HUES64 (cell line): ENCODE data around the gene BMPR1A.
"Not testable (repeated sequence)": the region's sequence is repeated elsewhere in the genome, so short reads cannot be mapped to it uniquely, and the experiment has no call there.

Experiments
- H3K27ac ChIP-seq: 2 replicates; pipeline ENCODE4 v1.7.0; 2013; ENCODE audit warnings: low read depth, low read length, inconsistent platforms
- H3K27me3 ChIP-seq: 2 replicates; pipeline ENCODE4 v1.6.1; 2013; ENCODE audit warnings: mild to moderate bottlenecking, low read length; ENCODE audit not compliant: insufficient read depth
- H3K36me3 ChIP-seq: 2 replicates; pipeline ENCODE4 v1.6.1; 2013; ENCODE audit warnings: mild to moderate bottlenecking, low read length; ENCODE audit not compliant: insufficient read depth
- H3K4me1 ChIP-seq: 2 replicates; pipeline ENCODE4 v1.6.1; 2013; ENCODE audit warnings: mild to moderate bottlenecking, low read length, moderate library complexity; ENCODE audit not compliant: insufficient read depth
- H3K4me3 ChIP-seq: 2 replicates; pipeline ENCODE4 v1.5.1; 2013; ENCODE audit warnings: mild to moderate bottlenecking, low read length, moderate library complexity
- H3K9ac ChIP-seq: 2 replicates; pipeline ENCODE4 v1.6.1; 2013; ENCODE audit warnings: mild to moderate bottlenecking, low read depth, low read length
- H3K9me3 ChIP-seq: 2 replicates; pipeline ENCODE4 v1.6.1; 2013; ENCODE audit warnings: low read depth, low read length; ENCODE audit not compliant: insufficient read depth
- WGBS: fragments of 150-250, 120-280 bp; methylation state at CpG from one replicate; pipeline ENCODE4 v1.1.7; 2013; ENCODE audit warnings: missing lambda C conversion rate; 5-methylcytosine and 5-hydroxymethylcytosine counted together

Gene BMPR1A

DNA sequence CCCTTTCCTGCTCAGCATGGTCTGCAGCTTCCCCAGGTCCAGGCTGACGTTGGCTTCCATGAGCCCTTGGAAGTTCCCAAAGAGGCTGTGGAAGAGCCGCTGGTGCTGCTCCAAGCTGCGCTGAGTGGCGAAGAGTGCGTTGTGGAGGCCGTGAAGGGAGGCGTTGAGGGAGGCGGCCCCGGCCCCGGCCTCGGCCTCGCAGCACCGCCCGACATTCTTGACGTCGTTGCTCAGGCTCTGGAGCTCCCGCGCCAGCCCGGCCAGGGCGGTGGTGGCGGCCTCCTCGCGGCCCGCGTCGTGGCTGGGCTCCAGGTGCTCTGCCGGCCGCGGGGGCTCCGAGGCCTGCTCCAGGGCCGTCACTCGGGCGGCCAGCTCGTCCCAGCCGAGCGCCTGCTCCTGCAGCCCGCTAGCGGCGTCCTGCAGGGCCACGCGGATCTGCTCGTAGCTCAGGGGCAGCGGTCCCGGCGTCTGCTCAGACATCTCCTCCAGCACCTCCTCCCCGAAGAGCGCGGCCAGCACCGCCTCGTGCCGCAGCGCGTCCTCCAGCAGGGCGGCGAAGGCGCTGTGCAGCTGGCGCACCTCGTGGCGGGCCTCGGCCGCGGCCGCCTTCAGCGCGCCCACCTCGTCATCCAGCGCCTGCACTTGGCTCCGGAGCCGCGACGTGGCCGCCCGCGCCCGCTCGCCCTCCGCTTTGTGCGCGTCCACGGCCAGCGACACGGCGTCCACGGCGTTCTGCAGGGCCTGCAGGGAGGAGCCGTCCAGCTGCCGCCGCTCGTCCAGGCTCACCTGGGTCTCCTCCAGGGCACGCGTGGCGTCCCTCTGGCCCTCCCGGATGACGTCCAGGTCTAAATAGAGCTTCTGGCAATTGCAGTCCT is 186.3 kb downstream of the BMPR1A start:
- peaks cover 3% of the 10 kb centered on the region for H3K4me1 ChIP-seq
- H3K27me3 ChIP-seq = no peaks in the 10 kb centered on the region
- WGBS = 97% methylated on average over 94 of the region's 94 CpGs

DNA sequence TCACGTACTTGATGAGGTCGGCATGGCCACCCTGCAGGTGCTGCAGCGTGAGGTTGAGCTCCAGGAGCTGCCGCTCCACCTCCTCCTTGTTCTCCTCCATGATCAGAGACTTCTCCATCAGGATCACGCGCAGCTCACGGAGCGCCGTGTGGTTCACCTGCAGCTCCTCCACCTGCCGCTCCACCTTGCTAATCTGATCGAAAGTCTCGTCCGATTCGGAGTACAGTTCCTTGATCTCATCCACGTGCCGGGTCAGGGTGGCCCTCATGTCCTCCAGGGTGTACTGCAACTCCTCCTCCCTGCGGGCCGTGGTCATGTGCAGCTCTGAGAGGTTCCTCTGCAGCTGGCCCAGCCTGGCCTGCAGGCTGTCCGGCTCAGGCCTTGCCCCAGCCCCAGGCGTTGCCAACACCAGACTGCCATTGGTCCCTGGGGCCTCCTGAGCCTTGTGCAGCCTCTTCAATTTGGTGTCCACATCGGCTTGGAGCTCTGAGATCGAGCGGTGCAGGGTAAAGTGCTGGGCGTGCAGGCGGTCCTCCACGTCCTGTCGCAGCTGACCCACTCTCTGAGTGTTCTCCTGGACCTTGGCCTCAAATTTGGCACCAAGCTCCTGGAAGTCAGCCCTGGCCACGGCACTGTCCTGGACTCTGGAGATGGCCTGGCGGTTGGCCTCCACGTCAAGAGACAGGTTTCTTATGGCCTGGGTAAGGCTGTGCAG is 187.1 kb downstream of the BMPR1A start:
- H3K27ac ChIP-seq = no peak overlapping the region

More for the DNA sequence above, 186.3 kb downstream of the BMPR1A start:
- H3K9ac ChIP-seq = no peak overlapping the region
- no peak overlapping the region for H3K27ac ChIP-seq
- H3K4me3 ChIP-seq = no peak overlapping the region
- H3K9me3 ChIP-seq = no peaks in the 10 kb centered on the region
- H3K36me3 ChIP-seq = no peaks in the 10 kb centered on the region

DNA sequence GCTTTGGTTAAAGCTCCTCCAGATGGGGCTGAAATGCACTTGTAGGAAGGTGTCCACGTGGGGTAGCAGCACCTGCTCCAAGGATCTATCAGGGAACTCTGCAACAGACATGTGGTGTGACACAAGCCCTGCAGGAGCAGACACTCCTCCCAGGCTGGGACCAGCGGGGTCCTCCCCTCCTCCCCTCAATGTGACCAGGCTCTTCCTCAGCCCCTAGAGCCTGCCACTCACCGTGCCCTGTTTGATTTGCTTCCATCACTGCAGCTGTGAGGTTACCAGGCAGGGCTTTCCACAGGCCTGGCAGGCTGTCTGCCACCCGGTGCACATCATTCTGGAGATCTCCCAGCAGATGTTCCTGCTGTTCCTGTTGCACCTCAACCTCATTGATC is 187.6 kb downstream of the BMPR1A start:
- Histone ChIP-seq H3K4me3 (no peak overlapping the region), H3K4me1 (peaks cover 3% of the 10 kb centered on the region), H3K27ac (no peak overlapping the region), H3K36me3 (no peaks in the 10 kb centered on the region), H3K9ac (no peak overlapping the region), H3K27me3 (no peaks in the 10 kb centered on the region), H3K9me3 (no peaks in the 10 kb centered on the region)
- 91% methylated on average over 4 of the region's 4 CpGs for WGBS

More for the DNA sequence above, 187.1 kb downstream of the BMPR1A start:
- 95% methylated on average over 30 of the region's 30 CpGs for WGBS
- Histone ChIP-seq H3K36me3 (no peaks in the 10 kb centered on the region), H3K4me3 (no peak overlapping the region), H3K9me3 (no peaks in the 10 kb centered on the region), H3K4me1 (peaks cover 3% of the 10 kb centered on the region), H3K9ac (no peak overlapping the region), H3K27me3 (no peaks in the 10 kb centered on the region)

DNA sequence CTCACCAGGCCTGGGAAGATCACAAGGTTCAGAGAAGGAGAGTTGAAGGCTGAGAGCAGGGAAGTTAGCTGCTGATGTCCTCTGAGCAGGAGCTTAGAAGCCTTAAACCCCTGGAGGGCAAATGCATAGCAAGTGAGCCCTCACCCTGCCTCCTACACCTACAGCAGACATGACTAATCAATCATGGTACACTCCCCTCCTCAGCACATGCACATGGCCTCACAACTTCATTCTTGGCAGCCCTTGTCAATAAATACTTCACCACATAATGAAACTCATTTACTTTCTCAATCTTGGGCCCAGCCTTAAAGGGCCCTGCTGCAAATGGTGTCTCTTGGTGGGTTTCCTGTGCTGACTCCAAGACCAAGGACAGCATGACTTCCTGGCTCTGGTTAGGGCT is 188.1 kb downstream of the BMPR1A start:
- no peak overlapping the region for H3K9ac ChIP-seq
- no peak overlapping the region for H3K4me3 ChIP-seq
- no peaks in the 10 kb centered on the region for H3K27me3 ChIP-seq
- H3K27ac ChIP-seq = no peak overlapping the region
- no peaks in the 10 kb centered on the region for H3K9me3 ChIP-seq
- H3K36me3 ChIP-seq = no peaks in the 10 kb centered on the region
- peaks cover 3% of the 10 kb centered on the region for H3K4me1 ChIP-seq

DNA sequence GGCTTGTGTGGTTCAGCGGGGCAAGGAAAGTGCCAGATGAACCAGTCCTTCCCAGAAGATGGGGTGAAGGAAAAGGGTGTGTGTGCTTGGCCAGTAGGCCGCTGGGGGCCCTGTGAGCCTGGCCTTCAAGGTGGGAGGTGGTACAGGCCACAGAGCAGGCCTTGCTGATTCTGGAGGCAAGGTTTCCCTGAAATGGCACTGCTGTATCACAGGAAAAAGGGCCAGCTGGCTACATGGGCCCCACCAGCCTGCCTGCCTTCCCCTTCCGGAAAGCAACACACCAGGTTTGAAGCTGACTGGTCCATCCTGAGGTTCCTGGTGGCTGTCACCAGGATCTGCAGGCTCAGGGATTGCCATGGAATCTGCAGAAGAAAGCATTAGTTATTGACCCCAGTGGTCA is 188.5 kb downstream of the BMPR1A start:
- 91% methylated on average over 3 of the region's 3 CpGs for WGBS
- H3K27me3 ChIP-seq = no peaks in the 10 kb centered on the region

DNA sequence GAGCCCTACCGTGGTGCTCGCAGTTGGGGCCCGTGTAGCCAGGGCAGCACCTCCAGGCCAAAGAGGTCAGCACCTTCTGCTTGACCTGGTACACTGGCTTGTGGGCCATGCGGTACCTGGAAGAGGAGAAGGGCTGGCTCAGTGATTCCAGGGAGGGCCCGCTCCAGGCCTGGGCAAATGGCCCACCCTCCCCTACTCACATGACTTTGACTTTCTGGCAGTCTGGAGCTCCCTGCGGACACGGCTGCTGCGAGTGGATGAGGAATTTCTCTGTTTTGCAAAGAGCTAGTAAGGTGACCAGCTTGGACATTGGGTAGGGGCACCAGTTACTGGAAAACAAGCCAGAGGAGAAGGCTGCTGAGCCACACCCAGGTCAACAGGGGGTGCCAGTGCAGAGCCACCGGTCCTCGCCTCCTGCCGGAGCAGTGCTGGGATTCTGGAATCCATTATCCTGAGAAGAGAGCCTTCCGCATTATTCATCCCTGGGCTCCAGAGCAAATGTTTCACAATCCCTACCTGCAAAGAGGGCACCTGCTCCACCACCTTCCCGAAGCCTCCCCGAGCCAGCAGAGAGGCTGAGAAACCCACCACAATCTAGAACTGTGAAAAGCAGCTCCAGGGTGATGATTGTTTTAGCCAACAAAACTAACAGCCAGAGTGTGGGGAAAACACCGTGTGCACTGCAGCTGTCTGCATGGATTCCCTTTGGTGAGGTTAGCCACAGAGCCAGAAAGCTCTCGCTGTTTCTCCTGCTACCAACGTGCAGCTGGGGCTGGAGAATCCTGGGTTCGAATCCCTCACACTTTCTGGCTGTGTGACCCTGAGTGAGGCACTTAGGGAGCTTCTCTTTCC is 189.2 kb downstream of the BMPR1A start:
- Histone ChIP-seq H3K4me1 (peaks cover 3% of the 10 kb centered on the region), H3K27me3 (no peaks in the 10 kb centered on the region), H3K9ac (no peak overlapping the region), H3K27ac (no peak overlapping the region), H3K4me3 (no peak overlapping the region), H3K36me3 (no peaks in the 10 kb centered on the region), H3K9me3 (no peaks in the 10 kb centered on the region)
- WGBS = 61% methylated on average over 18 of the region's 18 CpGs

More for the DNA sequence above, 188.5 kb downstream of the BMPR1A start:
- no peaks in the 10 kb centered on the region for H3K36me3 ChIP-seq
- no peak overlapping the region for H3K9ac ChIP-seq
- H3K27ac ChIP-seq = no peak overlapping the region
- H3K4me1 ChIP-seq = peaks cover 3% of the 10 kb centered on the region
- H3K9me3 ChIP-seq = no peaks in the 10 kb centered on the region
- H3K4me3 ChIP-seq = no peak overlapping the region

DNA sequence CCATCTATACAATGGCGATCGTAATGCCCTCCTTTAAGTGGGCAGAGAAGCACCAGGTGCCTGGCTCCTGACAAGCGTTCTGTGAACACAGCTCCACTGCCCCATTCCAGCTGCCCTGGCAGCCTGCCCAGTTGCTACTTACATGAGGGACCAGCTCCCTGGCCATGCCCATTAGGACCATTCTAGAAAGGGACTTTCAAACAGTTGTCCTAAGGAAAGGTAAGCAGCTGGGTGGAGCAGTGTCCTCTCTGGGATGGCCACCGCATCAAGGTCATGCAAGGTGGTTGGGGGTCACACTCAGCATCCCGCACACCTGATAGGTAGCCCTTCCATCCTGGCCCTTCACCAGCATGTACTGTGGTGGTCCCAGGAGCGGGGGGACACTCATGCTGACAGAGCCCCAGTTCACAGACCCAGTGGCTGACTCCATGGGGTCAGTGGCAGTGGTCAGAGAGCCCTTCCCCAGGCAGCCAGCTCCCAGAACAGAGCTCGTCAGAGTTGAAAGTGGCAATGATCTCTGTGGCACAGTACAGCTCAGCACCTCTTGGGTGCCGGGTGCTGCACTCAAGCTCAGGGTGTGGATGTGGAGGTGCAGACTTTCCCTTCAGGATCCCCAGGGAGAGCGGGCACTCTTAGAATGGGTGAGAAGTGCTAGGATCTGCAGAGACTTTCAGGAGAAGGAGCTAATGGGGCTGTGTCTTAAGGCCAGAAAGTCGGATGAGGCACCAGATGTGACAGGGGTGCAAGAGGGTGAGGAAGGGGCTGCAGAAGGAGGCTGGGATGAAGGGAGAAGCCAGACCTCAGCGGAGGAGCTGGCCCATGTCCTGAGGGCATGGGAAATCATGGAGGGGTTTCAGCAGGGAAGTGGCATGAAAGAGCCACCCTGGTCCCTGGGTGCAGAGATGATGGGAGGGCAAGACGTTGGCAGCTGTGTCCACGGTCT is 190.1 kb downstream of the BMPR1A start:
- Histone ChIP-seq H3K9me3 (no peaks in the 10 kb centered on the region), H3K4me1 (peaks cover 3% of the 10 kb centered on the region), H3K27ac (no peak overlapping the region), H3K27me3 (no peaks in the 10 kb centered on the region), H3K9ac (no peak overlapping the region), H3K4me3 (no peak overlapping the region), H3K36me3 (no peaks in the 10 kb centered on the region)
- 91% methylated on average over 13 of the region's 13 CpGs for WGBS

DNA sequence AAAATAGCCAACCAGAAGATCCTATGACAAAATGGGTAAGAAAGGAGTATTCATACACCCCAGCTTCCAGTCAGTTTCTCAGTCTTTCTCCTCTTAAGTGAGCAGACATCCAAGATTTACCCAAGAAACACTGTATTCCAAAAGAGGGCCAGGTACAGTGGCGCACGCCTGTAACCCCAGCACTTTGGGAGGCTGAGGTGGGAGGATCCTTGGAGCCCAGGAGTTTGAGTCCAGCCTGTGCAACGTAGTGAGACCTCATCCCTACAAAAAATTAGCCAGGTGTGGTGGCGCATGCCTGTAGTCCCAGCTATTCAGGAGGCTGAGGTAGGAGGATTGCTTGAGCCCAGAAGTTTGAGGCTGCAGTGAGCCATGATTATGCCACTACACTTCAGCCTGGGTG is 191.4 kb downstream of the BMPR1A start:
- H3K27me3 ChIP-seq, H3K4me3 ChIP-seq, H3K9ac ChIP-seq, H3K4me1 ChIP-seq, H3K9me3 ChIP-seq, H3K27ac ChIP-seq, H3K36me3 ChIP-seq: not testable (repeated sequence)
- WGBS = 90% methylated on average over 4 of the region's 4 CpGs

DNA sequence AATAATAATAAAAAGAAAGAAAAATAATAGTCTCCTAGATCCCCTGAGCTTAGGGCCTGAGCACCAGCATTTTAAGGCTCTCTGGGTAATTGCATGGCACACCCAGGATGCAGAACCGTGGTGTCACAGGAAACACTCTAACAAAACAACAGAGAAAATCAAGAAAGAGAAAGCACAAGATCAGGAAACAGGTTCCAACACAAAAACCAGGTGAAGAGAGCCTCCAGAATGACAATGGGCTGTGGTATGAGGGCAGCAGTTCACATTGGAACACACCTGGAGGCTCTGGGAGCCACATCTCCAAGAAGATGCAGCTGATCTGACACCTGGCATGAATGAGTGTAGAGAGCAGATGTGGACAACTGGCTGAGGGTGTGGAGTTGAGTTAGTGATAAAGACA is 193.9 kb downstream of the BMPR1A start:
- 90% methylated on average over 1 of the region's 1 CpG for WGBS
- no peaks in the 10 kb centered on the region for H3K27me3 ChIP-seq
- no peak overlapping the region for H3K27ac ChIP-seq
- H3K4me1 ChIP-seq = peaks cover 23% of the 10 kb centered on the region
- H3K9me3 ChIP-seq = peaks cover 9% of the 10 kb centered on the region
- H3K9ac ChIP-seq = no peak overlapping the region
- H3K36me3 ChIP-seq = no peaks in the 10 kb centered on the region
- no peak overlapping the region for H3K4me3 ChIP-seq

DNA sequence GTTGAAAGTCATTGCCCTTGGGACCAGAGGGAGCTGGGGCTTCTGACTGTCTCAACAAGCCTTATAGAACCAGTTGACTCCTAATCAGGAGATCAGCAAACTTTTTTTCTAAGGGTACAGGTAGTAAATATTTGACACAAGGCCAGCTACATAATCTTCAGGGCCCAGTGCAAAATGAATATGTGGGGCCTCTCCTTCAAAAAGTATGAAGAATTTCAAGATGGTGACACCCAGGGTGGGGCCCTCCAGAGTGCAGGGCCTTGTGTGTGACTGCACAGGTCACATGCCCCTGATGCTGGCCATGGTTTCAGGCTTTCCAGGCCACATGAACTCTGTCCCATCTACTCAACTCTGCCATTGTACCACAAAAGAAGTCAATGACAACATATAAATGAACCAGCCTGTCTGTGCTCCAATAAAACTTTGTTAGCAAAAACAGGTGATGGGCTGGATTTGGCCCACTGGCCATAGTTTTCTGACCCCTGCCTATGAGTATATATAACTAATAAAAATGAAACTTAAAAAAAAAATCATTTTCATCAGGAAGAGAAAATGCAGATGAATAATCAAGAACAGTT is 194.9 kb downstream of the BMPR1A start:
- H3K9me3 ChIP-seq = peaks cover 9% of the 10 kb centered on the region
- H3K27me3 ChIP-seq = no peaks in the 10 kb centered on the region
- H3K27ac ChIP-seq = no peak overlapping the region
- H3K4me1 ChIP-seq = peaks cover 28% of the 10 kb centered on the region
- H3K36me3 ChIP-seq = no peaks in the 10 kb centered on the region
- no peak overlapping the region for H3K9ac ChIP-seq
- no peak overlapping the region for H3K4me3 ChIP-seq
